Astrocyte (in vitro differentiated cells and primary cell): ENCODE results near the gene PDZD7. TPM values are rescaled to one million over a fixed set of nuclear protein-coding genes. Genes with fewer than 3 reads are reported as not detected.
A peak's percentile ranks its signal among the peaks of the same experiment; 100 is the strongest.

Experiments used
- DNase-seq: peaks from one replicate; pipeline ENCODE4 v3.0.0-alpha.2; 2010; ENCODE audit warnings: low read depth
- FAIRE-seq: peaks from 2 replicates; lab custom pipeline; 2011; peaks lifted over from hg19 to GRCh38; lab: Jason Lieb, UNC
- H2AFZ ChIP-seq: 2 replicates; pipeline ENCODE4 v1.6.0; 2012; ENCODE audit warnings: low read depth, low read length, inconsistent platforms
- H3K27ac ChIP-seq: 2 replicates; pipeline ENCODE4 v1.5.1; 2011; ENCODE audit warnings: low read depth, low read length, inconsistent platforms
- H3K27me3 ChIP-seq: 2 replicates; pipeline ENCODE4 v1.6.0; 2011; ENCODE audit warnings: low read length, inconsistent platforms; ENCODE audit not compliant: insufficient read depth
- H3K36me3 ChIP-seq: 2 replicates; pipeline ENCODE4 v1.5.1; 2011; ENCODE audit warnings: low read length, inconsistent platforms; ENCODE audit not compliant: insufficient read depth
- H3K4me1 ChIP-seq: 2 replicates; pipeline ENCODE4 v1.5.1; 2011; ENCODE audit warnings: low read length, inconsistent platforms; ENCODE audit not compliant: insufficient read depth
- H3K4me2 ChIP-seq: 2 replicates; pipeline ENCODE4 v1.6.0; 2012; ENCODE audit warnings: low read length, inconsistent platforms
- H3K4me3 ChIP-seq: 2 replicates; pipeline ENCODE4 v1.5.1; 2011; ENCODE audit warnings: low read depth, mild to moderate bottlenecking, low read length, inconsistent platforms; ENCODE audit not compliant: insufficient read depth
- H3K79me2 ChIP-seq: 2 replicates; pipeline ENCODE4 v1.6.0; 2012; ENCODE audit warnings: mild to moderate bottlenecking, low read length, inconsistent platforms; ENCODE audit not compliant: insufficient read depth
- H3K9ac ChIP-seq: 2 replicates; pipeline ENCODE4 v1.6.0; 2012; ENCODE audit warnings: mild to moderate bottlenecking, low read length, inconsistent platforms
- H3K9me3 ChIP-seq: 2 replicates; pipeline ENCODE4 v1.5.1; 2012; ENCODE audit warnings: low read depth, mild to moderate bottlenecking, low read length, inconsistent platforms; ENCODE audit not compliant: insufficient read depth
- H4K20me1 ChIP-seq: 2 replicates; pipeline ENCODE4 v1.6.0; 2012; ENCODE audit warnings: low read length, inconsistent platforms; ENCODE audit not compliant: insufficient read depth
- H3K27ac Mint-ChIP-seq: one replicate; pipeline ENCODE4 v1.8.0; 2021; ENCODE audit warnings: mild to moderate bottlenecking, mixed read lengths; ENCODE audit not compliant: unreplicated experiment
- H3K27me3 Mint-ChIP-seq: one replicate; pipeline ENCODE4 v1.8.0; 2021; ENCODE audit warnings: low read depth, mixed read lengths; ENCODE audit not compliant: unreplicated experiment
- H3K36me3 Mint-ChIP-seq: one replicate; pipeline ENCODE4 v1.8.0; 2021; ENCODE audit warnings: low read depth, mixed read lengths; ENCODE audit not compliant: unreplicated experiment
- H3K4me1 Mint-ChIP-seq: one replicate; pipeline ENCODE4 v1.8.0; 2021; ENCODE audit warnings: low read depth, mixed read lengths; ENCODE audit not compliant: unreplicated experiment
- H3K4me3 Mint-ChIP-seq: one replicate; pipeline ENCODE4 v1.8.0; 2021; ENCODE audit warnings: mild to moderate bottlenecking, moderate library complexity, mixed read lengths; ENCODE audit not compliant: unreplicated experiment
- H3K9me3 Mint-ChIP-seq: one replicate; pipeline ENCODE4 v1.8.0; 2021; ENCODE audit warnings: mild to moderate bottlenecking, mixed read lengths; ENCODE audit not compliant: unreplicated experiment
- CTCF ChIP-seq: IDR thresholded peaks from 2 replicates; pipeline ENCODE4 v1.5.1; 2011; ENCODE audit warnings: low read depth, mild to moderate bottlenecking, inconsistent platforms, low read length, moderate library complexity; ENCODE audit not compliant: insufficient read depth
- EZH2 ChIP-seq: IDR thresholded peaks from 2 replicates; pipeline ENCODE4 v1.6.1; 2012; ENCODE audit warnings: mild to moderate bottlenecking, low read length, inconsistent platforms; ENCODE audit not compliant: insufficient read depth
- total RNA-seq: library from RNA; stranded (reverse); gene quantifications from 2 replicates; pipeline ENCODE4 v1.2.1, GENCODE V29; 2021

PDZD7 gene
- total RNA-seq, 1 donor from 2014 or later, result 4.5 TPM

- H3K4me1 Mint-ChIP-seq, result peaks cover 4% of the 10 kb centered on the region
- Histone ChIP-seq H3K9ac (no peak overlapping the region), H2AFZ (no peak overlapping the region), H3K79me2 (peaks cover 25% of the 10 kb centered on the region), H3K4me2 (no peak overlapping the region), H3K4me1 (peaks cover 20% of the 10 kb centered on the region), H3K27ac (no peak overlapping the region), H3K4me3 (no peak overlapping the region), H3K36me3 (no peaks in the 10 kb centered on the region), H3K27me3 (no peaks in the 10 kb centered on the region), H4K20me1 (no peaks in the 10 kb centered on the region), H3K9me3 (no peaks in the 10 kb centered on the region)
- H3K9me3 Mint-ChIP-seq, result no peaks in the 10 kb centered on the region
- no peaks in the 10 kb centered on the region for H3K36me3 Mint-ChIP-seq
- no peak for FAIRE-seq
- H3K4me3 Mint-ChIP-seq, result no peak overlapping the region
- DNase-seq, result no peak
- TF ChIP-seq EZH2 (no peak), CTCF (no peak)
- peak overlapping the region; percentile 80 for H3K27ac Mint-ChIP-seq
- H3K27me3 Mint-ChIP-seq, result peaks cover 16% of the 10 kb centered on the region
Observed at GRCh38 chr10:101056365-101057151, 25.6 kb upstream of the PDZD7 start.

DNA sequence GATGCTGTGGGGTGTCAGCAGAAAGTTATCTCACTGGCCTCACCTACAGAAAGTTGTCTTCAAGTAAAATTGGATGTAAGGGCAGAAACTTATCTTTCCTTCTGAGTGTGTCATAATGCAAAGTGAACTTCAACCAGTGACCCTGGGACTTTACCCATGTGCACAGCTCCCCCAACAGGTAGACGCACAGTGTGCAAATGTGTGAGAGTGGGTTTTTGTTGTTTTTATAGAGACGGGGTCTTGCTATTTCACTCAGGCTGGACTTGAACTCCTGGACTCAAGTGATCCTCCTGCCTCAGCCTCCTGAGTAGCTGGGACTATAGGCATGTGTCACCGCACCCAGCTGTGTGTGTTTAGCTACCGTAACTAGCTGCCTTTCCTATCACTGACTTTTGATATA lies 24.5 kb upstream of the PDZD7 start:
- no peaks in the 10 kb centered on the region for H3K36me3 Mint-ChIP-seq
- no peak overlapping the region for H3K4me2 ChIP-seq

More for the DNA sequence above, 24.5 kb upstream of the PDZD7 start:
- no peaks in the 10 kb centered on the region for H3K36me3 ChIP-seq
- Mint-ChIP-seq H3K27ac (no peak overlapping the region), H3K27me3 (peaks cover 24% of the 10 kb centered on the region), H3K4me1 (peaks cover 4% of the 10 kb centered on the region), H3K9me3 (no peaks in the 10 kb centered on the region), H3K4me3 (no peak overlapping the region)
- TF ChIP-seq CTCF (no peak), EZH2 (no peak)
- no peak overlapping the region for H3K27ac ChIP-seq
- peaks cover 25% of the 10 kb centered on the region for H3K79me2 ChIP-seq
- no peak overlapping the region for H3K4me3 ChIP-seq
- H3K9ac ChIP-seq, result no peak overlapping the region
- DNase-seq, result no peak
- no peaks in the 10 kb centered on the region for H3K9me3 ChIP-seq
- no peaks in the 10 kb centered on the region for H4K20me1 ChIP-seq
- no peak for FAIRE-seq
- H3K27me3 ChIP-seq, result peaks cover 4% of the 10 kb centered on the region
- H3K4me1 ChIP-seq, result peaks cover 17% of the 10 kb centered on the region
- H2AFZ ChIP-seq, result no peak overlapping the region
